HCT116 (cell line): ENCODE data around the gene MMP13. TPM values are rescaled to one million over a fixed set of nuclear protein-coding genes. Genes with fewer than 3 reads are reported as not detected.

Source experiments
- ATAC-seq: fragments of 200-7000 bp; cut with Tn5 transposase; 2 replicates; pipeline ENCODE4 v1.9.1; 2020; ENCODE audit warnings: mild to moderate bottlenecking, moderate library complexity
- BruUV-seq: library from RNA; stranded (reverse); fragments of 400-500 nt; replicated peaks from 2 replicates; lab custom pipeline; 2021; lab: Mats Ljungman, UMichigan
- CTCF ChIA-PET: fragments of 300-600 bp; sonication (Branson Sonifier 250); formaldehyde crosslinking; loops from one replicate; lab custom pipeline; 2021; ENCODE audit warnings: antibody characterized with exemption; lab: Charles Lee
- POLR2A ChIA-PET: fragments of 300-600, 350-600 bp; sonication (Branson Sonifier 250); formaldehyde crosslinking; loops from one replicate; lab custom pipeline; 2021; ENCODE audit warnings: antibody characterized with exemption; lab: Charles Lee
- RAD21 ChIA-PET, 2 experiments: fragments of 300-600 bp; sonication (Branson Sonifier 250); formaldehyde crosslinking; loops; one replicate each; lab custom pipeline; 2023; ENCODE audit warnings: low total read pairs in 2 of 2; ENCODE audit not compliant: uncharacterized antibody in 2 of 2, unreplicated experiment in 2 of 2, low non-redundant PET in 1 of 2; lab: Charles Lee
- DNase-seq: peaks from one replicate; pipeline ENCODE4 v3.0.0-alpha.2; 2010; ENCODE audit warnings: low read depth, low spot score
- H2AFZ ChIP-seq: fragments of 200-600 bp; shearing (Covaris generic), sonication (generic); 2 replicates; pipeline ENCODE4 v1.6.1; 2017; ENCODE audit warnings: low read depth, mixed run types, mixed read lengths, antibody characterized with exemption, low read length; ENCODE audit not compliant: poor library complexity, severe bottlenecking
- H3K27ac ChIP-seq: 2 replicates; pipeline ENCODE4 v1.5.1; 2012; ENCODE audit warnings: low read depth, low read length
- H3K27me3 ChIP-seq: fragments of 200-600 bp; sonication (generic); 2 replicates; pipeline ENCODE4 v1.6.1; 2016; ENCODE audit warnings: mixed run types, low read length, mixed read lengths; ENCODE audit not compliant: insufficient read depth
- H3K36me3 ChIP-seq, 2 experiments: fragments of 200-500 bp in 1 of 2; fragments of 200-600 bp in 1 of 2; sonication (Bioruptor generic) in 1 of 2; sonication (generic) in 1 of 2; 2 replicates each; pipeline versions ENCODE4 v1.5.1 to v1.6.1; 2014 to 2016; ENCODE audit warnings: low read length in 2 of 2, inconsistent platforms in 1 of 2, mixed read lengths in 1 of 2, mixed run types in 1 of 2; ENCODE audit not compliant: insufficient read depth in 2 of 2, control insufficient read depth in 1 of 2
- H3K4me1 ChIP-seq, 2 experiments: fragments of 200-600 bp in 1 of 2; sonication (generic) in 1 of 2; 2 replicates each; pipeline versions ENCODE4 v1.5.1 to v1.6.1; 2012 to 2017; ENCODE audit warnings: low read length in 2 of 2, inconsistent platforms in 1 of 2, mild to moderate bottlenecking in 1 of 2, mixed read lengths in 1 of 2, mixed run types in 1 of 2, moderate library complexity in 1 of 2; ENCODE audit not compliant: insufficient read depth in 2 of 2, control insufficient read depth in 1 of 2
- H3K4me2 ChIP-seq: fragments of 200-600 bp; sonication (generic); 2 replicates; pipeline ENCODE4 v1.6.1; 2017; ENCODE audit warnings: mixed run types, low read length, mixed read lengths
- H3K4me3 ChIP-seq, 2 experiments: fragments of 200-600 bp in 1 of 2; sonication (generic) in 1 of 2; replicated peaks in 1 of 2; 2 replicates each; pipeline ENCODE4 v1.5.1; 2011 to 2016; ENCODE audit warnings: low read length in 2 of 2, control low read depth in 1 of 2, low read depth in 1 of 2, mild to moderate bottlenecking in 1 of 2, mixed read lengths in 1 of 2, mixed run types in 1 of 2
- H3K79me2 ChIP-seq: fragments of 200-600 bp; sonication (generic); 2 replicates; pipeline ENCODE4 v1.6.1; 2017; ENCODE audit warnings: mild to moderate bottlenecking, mixed run types, low read length, moderate library complexity, mixed read lengths; ENCODE audit not compliant: insufficient read depth
- H3K9ac ChIP-seq: fragments of 200-600 bp; sonication (generic); 2 replicates; pipeline ENCODE4 v1.6.1; 2016; ENCODE audit warnings: low read length, mixed read lengths
- H3K9me2 ChIP-seq: fragments of 200-600 bp; sonication (generic), shearing (Covaris generic); 2 replicates; pipeline ENCODE4 v1.6.1; 2017; ENCODE audit warnings: mixed run types, mild to moderate bottlenecking, moderate library complexity; ENCODE audit not compliant: insufficient read depth
- H3K9me3 ChIP-seq, 2 experiments: fragments of 200-500 bp in 1 of 2; fragments of 200-600 bp in 1 of 2; sonication (Bioruptor generic) in 1 of 2; sonication (generic) in 1 of 2; 2 replicates each; pipeline ENCODE4 v1.6.1; 2014 to 2017; ENCODE audit warnings: low read length in 2 of 2, mixed read lengths in 2 of 2, inconsistent platforms in 1 of 2, low read depth in 1 of 2, mild to moderate bottlenecking in 1 of 2, mixed run types in 1 of 2, moderate library complexity in 1 of 2; ENCODE audit not compliant: control insufficient read depth in 1 of 2, insufficient read depth in 1 of 2
- H4K20me1 ChIP-seq: fragments of 200-600 bp; sonication (generic), shearing (Covaris generic); 2 replicates; pipeline ENCODE4 v1.6.1; 2017; ENCODE audit warnings: mixed run types, mild to moderate bottlenecking, moderate library complexity; ENCODE audit not compliant: insufficient read depth
- CBX3 ChIP-seq: IDR thresholded peaks from 2 replicates; pipeline ENCODE4 v1.6.1; 2012; ENCODE audit warnings: low read depth
- CEBPB ChIP-seq: IDR thresholded peaks from 2 replicates; pipeline ENCODE4 v1.6.1; 2012; ENCODE audit warnings: low read depth
- ELF1 ChIP-seq: IDR thresholded peaks from 2 replicates; pipeline ENCODE4 v1.6.1; 2012; ENCODE audit warnings: low read depth, borderline replicate concordance
- EZH2 ChIP-seq: fragments of 200-600 bp; sonication (generic); IDR thresholded peaks from 2 replicates; pipeline ENCODE4 v1.6.1; 2017; ENCODE audit warnings: antibody characterized with exemption, mixed run types
- EZH2phosphoT487 ChIP-seq: fragments of 200-600 bp; IDR thresholded peaks from 2 replicates; pipeline ENCODE4 v1.6.1; 2018; ENCODE audit warnings: antibody characterized with exemption, borderline replicate concordance
- POLR2A ChIP-seq: IDR thresholded peaks from 2 replicates; pipeline ENCODE4 v1.7.0; 2011; ENCODE audit warnings: borderline replicate concordance; ENCODE audit not compliant: insufficient read depth, insufficient read length; ENCODE audit errors: extremely low read depth
- SIN3A ChIP-seq: IDR thresholded peaks from 2 replicates; pipeline ENCODE4 v1.6.1; 2012; ENCODE audit warnings: low read depth
- SP1 ChIP-seq: IDR thresholded peaks from 2 replicates; pipeline ENCODE4 v1.6.1; 2012; ENCODE audit warnings: low read depth
- YY1 ChIP-seq: IDR thresholded peaks from 2 replicates; pipeline ENCODE4 v1.6.1; 2011; ENCODE audit warnings: low read length, low read depth, moderate library complexity, mild to moderate bottlenecking; ENCODE audit not compliant: insufficient replicate concordance; ENCODE audit errors: extremely low read depth
- ZNF274 ChIP-seq: fragments of 200-500 bp; sonication (Bioruptor generic); IDR thresholded peaks from 2 replicates; pipeline ENCODE4 v1.6.1; 2014; ENCODE audit warnings: mild to moderate bottlenecking, low read depth, low read length, inconsistent platforms
- intact Hi-C: fragments of 100-400 bp; cut with micrococcal nuclease; formaldehyde crosslinking; loops from 2 replicates; pipeline ENCODE4 v1.10.0; 2022
- total RNA-seq: library from RNA; stranded (reverse); gene quantifications from one replicate; pipeline ENCODE4 v1.2.1, GENCODE V29; 2021; ENCODE audit not compliant: unreplicated experiment
- TF ChIP-seq, protein P1 (sequence below): IDR thresholded peaks from 2 replicates; pipeline ENCODE4 v1.6.1; 2012
- TF ChIP-seq, protein P2 (sequence below): IDR thresholded peaks from 2 replicates; pipeline ENCODE4 v1.6.1; 2012

Gene MMP13
- total RNA-seq, 1 experiment from 2014 or later, result not detected

DNA sequence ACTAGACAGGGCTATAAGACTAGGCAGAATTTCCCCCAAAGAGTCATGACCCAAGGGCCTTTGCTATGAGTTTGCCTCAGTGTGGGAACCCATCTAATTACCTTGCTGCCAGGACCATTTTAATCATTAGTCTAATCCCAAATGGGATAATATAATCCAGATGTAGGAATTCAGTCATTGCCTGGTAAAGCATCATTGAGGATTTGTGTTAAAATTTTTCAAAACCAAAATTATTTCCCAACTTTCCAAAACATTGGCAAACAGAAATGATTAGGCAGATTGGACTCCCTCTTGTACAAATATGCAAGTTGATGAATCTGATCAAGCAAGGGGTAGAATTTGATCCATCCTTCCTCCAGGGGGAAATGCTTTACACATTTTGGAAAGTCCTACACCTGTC lies 16.2 kb upstream of the MMP13 start:
- RAD21 ChIA-PET, result no interaction called here
- no peak overlapping the region for H3K9ac ChIP-seq
- peaks cover 11 to 17% of the 10 kb centered on the region in 2 experiments for H3K4me1 ChIP-seq
- no peaks in the 10 kb centered on the region for H3K36me3 ChIP-seq
- TF ChIP-seq CBX3, result no peak
- no peak for TF ChIP-seq POLR2A
- no peak for TF ChIP-seq EZH2
- TF ChIP-seq, protein P1, sequence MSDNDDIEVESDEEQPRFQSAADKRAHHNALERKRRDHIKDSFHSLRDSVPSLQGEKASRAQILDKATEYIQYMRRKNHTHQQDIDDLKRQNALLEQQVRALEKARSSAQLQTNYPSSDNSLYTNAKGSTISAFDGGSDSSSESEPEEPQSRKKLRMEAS, result no peak
- TF ChIP-seq ELF1, result no peak
- TF ChIP-seq CEBPB, result no peak
- TF ChIP-seq EZH2phosphoT487, result no peak
- no peak for TF ChIP-seq ZNF274
- TF ChIP-seq, protein P2, sequence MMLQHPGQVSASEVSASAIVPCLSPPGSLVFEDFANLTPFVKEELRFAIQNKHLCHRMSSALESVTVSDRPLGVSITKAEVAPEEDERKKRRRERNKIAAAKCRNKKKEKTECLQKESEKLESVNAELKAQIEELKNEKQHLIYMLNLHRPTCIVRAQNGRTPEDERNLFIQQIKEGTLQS, result no peak
- no peak for TF ChIP-seq SIN3A
- TF ChIP-seq YY1, result no peak
- no peak for TF ChIP-seq SP1
- H3K4me3 ChIP-seq, result no peak overlapping the region
- no peak overlapping the region for H3K4me2 ChIP-seq
- POLR2A ChIA-PET, result no interaction called here
- no TSS peak for BruUV-seq
- no peaks in the 10 kb centered on the region for H3K9me2 ChIP-seq
- H3K27me3 ChIP-seq, result no peaks in the 10 kb centered on the region
- no peak overlapping the region for H2AFZ ChIP-seq
- no peak for ATAC-seq
- no peak overlapping the region for H3K27ac ChIP-seq
- no peaks in the 10 kb centered on the region for H4K20me1 ChIP-seq
- CTCF ChIA-PET, result no interaction called here
- DNase-seq, result no peak
- H3K79me2 ChIP-seq, result no peaks in the 10 kb centered on the region
- no peaks in the 10 kb centered on the region for H3K9me3 ChIP-seq
- intact Hi-C loops, result no loop called here

DNA sequence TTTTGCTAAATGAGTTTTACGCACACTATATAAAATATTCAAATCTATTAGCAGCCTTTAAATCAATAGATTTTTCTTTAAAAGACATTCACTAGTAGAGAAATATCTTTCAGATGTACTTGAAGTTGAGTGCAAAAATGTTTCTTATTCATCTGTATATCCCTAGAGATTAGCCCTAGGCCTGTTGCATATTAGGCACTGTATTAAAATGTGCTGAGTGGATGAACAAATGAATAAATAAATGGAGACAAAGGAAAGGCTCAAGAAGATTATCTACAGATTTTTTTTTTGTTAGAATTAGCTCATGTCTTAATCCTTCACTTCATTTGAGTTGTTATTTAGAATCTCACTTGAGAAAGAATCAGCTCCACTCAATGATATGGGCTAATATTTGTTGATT lies 12.0 kb upstream of the MMP13 start:
- no peak overlapping the region for H3K4me2 ChIP-seq
- intact Hi-C loops, result no loop called here
- no peak overlapping the region for H2AFZ ChIP-seq
- no peaks in the 10 kb centered on the region for H4K20me1 ChIP-seq
- H3K36me3 ChIP-seq, result no peaks in the 10 kb centered on the region
- no peaks in the 10 kb centered on the region for H3K9me3 ChIP-seq
- ATAC-seq (no peak), DNase-seq (no peak)
- H3K9me2 ChIP-seq, result no peaks in the 10 kb centered on the region
- ChIA-PET RAD21 (no interaction called here), CTCF (no interaction called here), POLR2A (no interaction called here)
- H3K27me3 ChIP-seq, result no peaks in the 10 kb centered on the region
- no peaks in the 10 kb centered on the region for H3K4me1 ChIP-seq
- no peak overlapping the region for H3K27ac ChIP-seq
- H3K9ac ChIP-seq, result no peak overlapping the region
- H3K4me3 ChIP-seq, result no peak overlapping the region
- no peak for TF ChIP-seq SP1
- TF ChIP-seq, protein P1, result no peak
- TF ChIP-seq ELF1, result no peak
- TF ChIP-seq, all 23 proteins: peak for 0
- no TSS peak for BruUV-seq
- H3K79me2 ChIP-seq, result no peaks in the 10 kb centered on the region
